Smooth muscle cell (in vitro differentiated cells): Measurements from ENCODE around the gene RSU1. TPM values are rescaled to one million over a fixed set of nuclear protein-coding genes. Genes with fewer than 3 reads are reported as not detected.

Experiments used
- DNase-seq: peaks from one replicate; lab custom pipeline; 2025; ENCODE audit not compliant: unreplicated experiment; lab: John Stamatoyannopoulos, UW
- H2AFZ ChIP-seq: fragments of 200-600 bp; sonication (generic); 2 replicates; pipeline ENCODE4 v1.6.0; 2016; ENCODE audit warnings: antibody characterized with exemption, low read depth, mild to moderate bottlenecking
- H3F3A ChIP-seq: fragments of 200-600 bp; sonication (generic); 2 replicates; pipeline ENCODE4 v1.6.0; 2017; ENCODE audit warnings: antibody characterized with exemption, low read depth
- H3K27ac ChIP-seq: fragments of 200-600 bp; sonication (generic); 2 replicates; pipeline ENCODE4 v1.5.1; 2016; ENCODE audit warnings: low read depth, mild to moderate bottlenecking
- H3K27me3 ChIP-seq: fragments of 200-600 bp; sonication (generic); 2 replicates; pipeline ENCODE4 v1.6.1; 2016; ENCODE audit warnings: low read depth, mild to moderate bottlenecking
- H3K36me3 ChIP-seq: fragments of 200-600 bp; sonication (generic); 2 replicates; pipeline ENCODE4 v1.5.1; 2016; ENCODE audit warnings: low read depth
- H3K4me1 ChIP-seq: fragments of 200-600 bp; sonication (generic); 2 replicates; pipeline ENCODE4 v1.5.1; 2016; ENCODE audit warnings: low read depth
- H3K4me2 ChIP-seq: fragments of 200-600 bp; sonication (generic); 2 replicates; pipeline ENCODE4 v1.6.0; 2016; ENCODE audit warnings: mild to moderate bottlenecking
- H3K4me3 ChIP-seq: fragments of 200-600 bp; sonication (generic); 2 replicates; pipeline ENCODE4 v1.5.1; 2016; ENCODE audit warnings: mild to moderate bottlenecking
- H3K79me2 ChIP-seq: fragments of 200-600 bp; sonication (generic); 2 replicates; pipeline ENCODE4 v1.6.0; 2016; ENCODE audit warnings: low read depth, mild to moderate bottlenecking
- H3K9ac ChIP-seq: fragments of 200-600 bp; sonication (generic); 2 replicates; pipeline ENCODE4 v1.6.0; 2016; ENCODE audit warnings: low read depth
- H3K9me3 ChIP-seq: fragments of 200-600 bp; sonication (generic); replicated peaks from 2 replicates; pipeline ENCODE4 v1.5.1; 2016; ENCODE audit warnings: low read depth
- H4K20me1 ChIP-seq: fragments of 200-600 bp; sonication (generic); 2 replicates; pipeline ENCODE4 v1.6.0; 2016; ENCODE audit warnings: low read depth
- CTCF ChIP-seq: fragments of 200-600 bp; sonication (generic); IDR thresholded peaks from 2 replicates; pipeline ENCODE4 v1.5.1; 2017; ENCODE audit warnings: borderline replicate concordance, mild to moderate bottlenecking, antibody characterized with exemption; ENCODE audit not compliant: insufficient read depth, poor library complexity, severe bottlenecking
- WGBS: methylation state at CpG from one replicate; pipeline ENCODE4 v1.1.7; 2016; ENCODE audit warnings: low lambda C conversion rate; 5-methylcytosine and 5-hydroxymethylcytosine counted together
- polyA plus RNA-seq: library from polyadenylated mRNA; unstranded; fragments of >200 nt; fragmentation: Nextera tagmentation; extraction: Ambion mirVana; gene quantifications from 2 replicates; pipeline ENCODE4 v1.2.1, GENCODE V29; 2016
- total RNA-seq: library from RNA; depleted of rRNA; stranded (reverse); fragments of >200 nt; gene quantifications from 2 replicates; pipeline ENCODE4 v1.2.3, GENCODE V29; 2014

RSU1 gene
- total and polyA plus RNA-seq, 2 experiments from 2014 or later = 110 to 128 TPM

GRCh38 chr10:16811765-16812164 lies 5.5 kb downstream of the RSU1 start:
- TF ChIP-seq CTCF = no peak
- H3K36me3 ChIP-seq = no peaks in the 10 kb centered on the region
- no peak overlapping the region for H2AFZ ChIP-seq
- H3K27ac ChIP-seq = no peak overlapping the region
- no peak overlapping the region for H3K4me3 ChIP-seq
- H3K79me2 ChIP-seq = peaks cover 85% of the 10 kb centered on the region
- no peak overlapping the region for H3K9ac ChIP-seq
- no peak for DNase-seq
- H3K9me3 ChIP-seq = no peaks in the 10 kb centered on the region
- peaks cover 42% of the 10 kb centered on the region for H4K20me1 ChIP-seq
- no peak overlapping the region for H3K4me2 ChIP-seq
- no peaks in the 10 kb centered on the region for H3F3A ChIP-seq
- no peaks in the 10 kb centered on the region for H3K27me3 ChIP-seq
- 95% methylated on average over 6 of the region's 6 CpGs for WGBS
- peaks cover 8% of the 10 kb centered on the region for H3K4me1 ChIP-seq

GRCh38 chr10:16811292-16811691 lies 5.9 kb downstream of the RSU1 start:
- H3K4me3 ChIP-seq = no peak overlapping the region
- H3K36me3 ChIP-seq = no peaks in the 10 kb centered on the region
- H3K4me2 ChIP-seq = no peak overlapping the region
- H3K79me2 ChIP-seq = peaks cover 84% of the 10 kb centered on the region
- no peak overlapping the region for H3K9ac ChIP-seq
- H2AFZ ChIP-seq = no peak overlapping the region
- H3F3A ChIP-seq = no peaks in the 10 kb centered on the region
- 81% methylated on average over 3 of the region's 3 CpGs for WGBS
- no peak for DNase-seq
- no peak overlapping the region for H3K27ac ChIP-seq
- no peak for TF ChIP-seq CTCF
- no peaks in the 10 kb centered on the region for H3K9me3 ChIP-seq
- no peaks in the 10 kb centered on the region for H3K27me3 ChIP-seq
- peaks cover 3% of the 10 kb centered on the region for H3K4me1 ChIP-seq
- H4K20me1 ChIP-seq = peaks cover 47% of the 10 kb centered on the region

GRCh38 chr10:16809074-16809718 lies 8.0 kb downstream of the RSU1 start:
- Histone ChIP-seq H3K4me3 (no peak overlapping the region), H3F3A (no peaks in the 10 kb centered on the region), H3K79me2 (peaks cover 83% of the 10 kb centered on the region), H2AFZ (no peak overlapping the region), H3K4me2 (no peak overlapping the region), H3K27me3 (no peaks in the 10 kb centered on the region), H3K36me3 (no peaks in the 10 kb centered on the region), H3K27ac (no peak overlapping the region), H3K9ac (no peak overlapping the region), H3K9me3 (no peaks in the 10 kb centered on the region), H3K4me1 (no peaks in the 10 kb centered on the region), H4K20me1 (peaks cover 66% of the 10 kb centered on the region)
- TF ChIP-seq CTCF = peak; percentile 33
- no peak for DNase-seq
- 86% methylated on average over 6 of the region's 6 CpGs for WGBS

DNA sequence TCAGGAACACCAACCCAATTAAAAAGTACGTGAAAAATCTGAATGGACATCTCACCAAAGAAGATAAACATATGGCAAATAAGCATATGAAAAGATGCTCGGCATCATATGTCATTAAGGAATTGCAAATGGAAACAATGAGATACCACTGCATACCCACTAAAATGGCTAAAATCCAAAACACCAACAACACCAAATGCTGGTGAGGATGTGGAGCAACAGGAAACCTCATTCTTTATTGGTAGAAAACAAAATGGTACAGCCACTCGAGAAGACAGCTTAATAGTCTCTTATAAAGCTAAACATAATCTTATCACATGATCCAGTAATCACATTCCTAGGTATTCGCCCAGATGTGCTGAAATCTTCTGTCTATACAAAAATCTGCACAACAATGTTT lies 13.1 kb downstream of the RSU1 start:
- Histone ChIP-seq H3K4me3 (no peak overlapping the region), H3K79me2 (peaks cover 81% of the 10 kb centered on the region), H4K20me1 (peaks cover 85% of the 10 kb centered on the region), H3K4me2 (no peak overlapping the region), H3K27ac (no peak overlapping the region), H3F3A (no peaks in the 10 kb centered on the region), H3K36me3 (no peaks in the 10 kb centered on the region), H3K4me1 (no peaks in the 10 kb centered on the region), H3K9me3 (no peaks in the 10 kb centered on the region), H3K27me3 (no peaks in the 10 kb centered on the region), H2AFZ (no peak overlapping the region), H3K9ac (no peak overlapping the region)
- no peak for TF ChIP-seq CTCF
- 91% methylated on average over 4 of the region's 4 CpGs for WGBS
- DNase-seq = no peak
